H9 (cell line): ENCODE results near the gene TMEM123. TPM values are rescaled to one million over a fixed set of nuclear protein-coding genes. Genes with fewer than 3 reads are reported as not detected.

Experiments used
- DNase-seq: peaks from one replicate; pipeline ENCODE4 v3.0.0-alpha.2; 2017
- H2AFZ ChIP-seq: one replicate; pipeline ENCODE4 v1.6.1; 2013; ENCODE audit warnings: mild to moderate bottlenecking, low read length, control low read depth, moderate library complexity
- H2AK5ac ChIP-seq: 2 replicates; pipeline ENCODE4 v1.6.1; 2013; ENCODE audit warnings: low read length, control low read depth, mixed read lengths; ENCODE audit not compliant: insufficient read length
- H2BK120ac ChIP-seq: one replicate; pipeline ENCODE4 v1.6.1; 2013; ENCODE audit warnings: low read depth, mild to moderate bottlenecking, low read length, control low read depth, inconsistent platforms; ENCODE audit not compliant: poor library complexity, severe bottlenecking
- H2BK12ac ChIP-seq: 2 replicates; pipeline ENCODE4 v1.6.1; 2013; ENCODE audit warnings: low read length, control low read depth, mixed read lengths, low read depth; ENCODE audit not compliant: insufficient read length
- H2BK15ac ChIP-seq: 2 replicates; pipeline ENCODE4 v1.6.1; 2013; ENCODE audit warnings: low read depth, low read length, control low read depth
- H2BK20ac ChIP-seq: one replicate; pipeline ENCODE4 v1.6.1; 2013; ENCODE audit warnings: low read depth, mild to moderate bottlenecking, low read length, control low read depth, inconsistent platforms; ENCODE audit not compliant: poor library complexity, severe bottlenecking
- H2BK5ac ChIP-seq: 2 replicates; pipeline ENCODE4 v1.6.1; 2013; ENCODE audit warnings: low read length, control low read depth, mixed read lengths; ENCODE audit not compliant: insufficient read length
- H3K14ac ChIP-seq: 2 replicates; pipeline ENCODE4 v1.6.1; 2013; ENCODE audit warnings: low read length, control low read depth; ENCODE audit not compliant: insufficient read depth
- H3K18ac ChIP-seq: 2 replicates; pipeline ENCODE4 v1.6.1; 2013; ENCODE audit warnings: low read depth, mild to moderate bottlenecking, mixed read lengths, low read length, control low read depth; ENCODE audit not compliant: insufficient read length
- H3K23ac ChIP-seq: 2 replicates; pipeline ENCODE4 v1.6.1; 2013; ENCODE audit warnings: low read length, control low read depth, mixed read lengths, low read depth; ENCODE audit not compliant: insufficient read length
- H3K23me2 ChIP-seq: 2 replicates; pipeline ENCODE4 v1.6.1; 2013; ENCODE audit warnings: low read depth, mild to moderate bottlenecking, mixed read lengths, low read length, control low read depth; ENCODE audit not compliant: insufficient read length, poor library complexity, severe bottlenecking
- H3K27ac ChIP-seq: 2 replicates; pipeline ENCODE4 v1.5.1; 2013; ENCODE audit warnings: low read length, control low read depth, mixed read lengths, low read depth; ENCODE audit not compliant: insufficient read length
- H3K27me3 ChIP-seq: 2 replicates; pipeline ENCODE4 v1.6.1; 2013; ENCODE audit warnings: low read length, control low read depth, inconsistent platforms; ENCODE audit not compliant: insufficient read depth
- H3K4ac ChIP-seq: 2 replicates; pipeline ENCODE4 v1.6.1; 2013; ENCODE audit warnings: low read depth, mild to moderate bottlenecking, control low read depth, inconsistent platforms, low read length, moderate library complexity
- H3K4me1 ChIP-seq: 2 replicates; pipeline ENCODE4 v1.6.1; 2013; ENCODE audit warnings: low read length, control low read depth, inconsistent platforms; ENCODE audit not compliant: insufficient read depth
- H3K4me2 ChIP-seq: 2 replicates; pipeline ENCODE4 v1.6.1; 2013; ENCODE audit warnings: low read length, control low read depth, mixed read lengths; ENCODE audit not compliant: insufficient read length, insufficient read depth
- H3K56ac ChIP-seq: 2 replicates; pipeline ENCODE4 v1.6.1; 2013; ENCODE audit warnings: low read depth, mild to moderate bottlenecking, mixed read lengths, low read length, control low read depth; ENCODE audit not compliant: insufficient read length
- H3K79me1 ChIP-seq: 2 replicates; pipeline ENCODE4 v1.6.1; 2013; ENCODE audit warnings: low read depth, mild to moderate bottlenecking, moderate library complexity, low read length, control low read depth, inconsistent platforms; ENCODE audit not compliant: insufficient read depth, poor library complexity, severe bottlenecking
- H3K79me2 ChIP-seq: 2 replicates; pipeline ENCODE4 v1.6.1; 2013; ENCODE audit warnings: low read length, control low read depth, inconsistent platforms; ENCODE audit not compliant: insufficient read depth
- H3K9ac ChIP-seq: 2 replicates; pipeline ENCODE4 v1.6.1; 2013; ENCODE audit warnings: low read length, control low read depth, mixed read lengths; ENCODE audit not compliant: insufficient read length; ENCODE audit errors: extremely low read depth
- H3K9me3 ChIP-seq: one replicate; pipeline ENCODE4 v1.6.1; 2013; ENCODE audit warnings: low read depth, low read length, inconsistent platforms; ENCODE audit not compliant: control insufficient read depth
- H3T11ph ChIP-seq: one replicate; pipeline ENCODE4 v1.6.1; 2013; ENCODE audit warnings: mild to moderate bottlenecking, low read length, control low read depth, inconsistent platforms
- H4K20me1 ChIP-seq: one replicate; pipeline ENCODE4 v1.6.1; 2013; ENCODE audit not compliant: control insufficient read depth, insufficient read length, insufficient read depth
- H4K5ac ChIP-seq: 2 replicates; pipeline ENCODE4 v1.6.1; 2013; ENCODE audit warnings: low read depth, mild to moderate bottlenecking, mixed read lengths, low read length, control low read depth; ENCODE audit not compliant: insufficient read length
- H4K8ac ChIP-seq: replicated peaks from 2 replicates; pipeline ENCODE4 v1.6.1; 2013; ENCODE audit warnings: low read length, control low read depth, mixed read lengths, low read depth; ENCODE audit not compliant: insufficient read length
- H4K91ac ChIP-seq: 2 replicates; pipeline ENCODE4 v1.6.1; 2013; ENCODE audit warnings: low read depth, mild to moderate bottlenecking, moderate library complexity, mixed read lengths, low read length, control low read depth; ENCODE audit not compliant: insufficient read length
- H3K27ac Mint-ChIP-seq, 3 experiments: 2 replicates in 2 of 3; 3 replicates in 1 of 3; pipeline ENCODE4 v1.8.0; 2020 to 2021; ENCODE audit warnings: mixed read lengths in 3 of 3, mild to moderate bottlenecking in 1 of 3, moderate library complexity in 1 of 3
- H3K27me3 Mint-ChIP-seq: 2 replicates; pipeline ENCODE4 v1.8.0; 2021; ENCODE audit warnings: low read depth, mild to moderate bottlenecking, moderate library complexity, mixed read lengths
- H3K36me3 Mint-ChIP-seq, 3 experiments: 2 replicates in 2 of 3; 3 replicates in 1 of 3; pipeline ENCODE4 v1.8.0; 2020 to 2021; ENCODE audit warnings: low read depth in 3 of 3, mixed read lengths in 3 of 3; ENCODE audit not compliant: insufficient read depth in 1 of 3
- H3K4me1 Mint-ChIP-seq, 2 experiments: 2 replicates each; pipeline ENCODE4 v1.8.0; 2020; ENCODE audit warnings: mixed read lengths in 2 of 2
- H3K4me3 Mint-ChIP-seq, 2 experiments: 2 replicates in 1 of 2; 3 replicates in 1 of 2; pipeline ENCODE4 v1.8.0; 2020 to 2021; ENCODE audit warnings: mild to moderate bottlenecking in 2 of 2, mixed read lengths in 2 of 2, moderate library complexity in 1 of 2
- H3K9me3 Mint-ChIP-seq, 2 experiments: 2 replicates in 1 of 2; 3 replicates in 1 of 2; pipeline ENCODE4 v1.8.0; 2020; ENCODE audit warnings: mild to moderate bottlenecking in 2 of 2, mixed read lengths in 2 of 2, moderate library complexity in 1 of 2
- WGBS: extraction: QIAGEN DNeasy Blood & Tissue Kit; methylation state at CpG from one replicate; pipeline ENCODE4 v1.1.7; 2013; ENCODE audit warnings: missing lambda C conversion rate, low lambda C conversion rate, mixed read lengths; ENCODE audit not compliant: insufficient read length; ENCODE audit errors: extremely low coverage; 5-methylcytosine and 5-hydroxymethylcytosine counted together
- total RNA-seq: library from RNA; stranded (reverse); gene quantifications from 2 replicates; pipeline ENCODE4 v1.2.1, GENCODE V29; 2021
- TF ChIP-seq, protein P1 (sequence below): fragments of 200-600 bp; sonication (generic); conservative IDR thresholded peaks from 3 replicates; pipeline ENCODE4 v1.8.0; 2021; ENCODE audit warnings: antibody characterized with exemption, mild to moderate bottlenecking

The TMEM123 gene
- total RNA-seq, 1 experiment from 2014 or later, result 76.7 TPM

- TF ChIP-seq, protein P1, sequence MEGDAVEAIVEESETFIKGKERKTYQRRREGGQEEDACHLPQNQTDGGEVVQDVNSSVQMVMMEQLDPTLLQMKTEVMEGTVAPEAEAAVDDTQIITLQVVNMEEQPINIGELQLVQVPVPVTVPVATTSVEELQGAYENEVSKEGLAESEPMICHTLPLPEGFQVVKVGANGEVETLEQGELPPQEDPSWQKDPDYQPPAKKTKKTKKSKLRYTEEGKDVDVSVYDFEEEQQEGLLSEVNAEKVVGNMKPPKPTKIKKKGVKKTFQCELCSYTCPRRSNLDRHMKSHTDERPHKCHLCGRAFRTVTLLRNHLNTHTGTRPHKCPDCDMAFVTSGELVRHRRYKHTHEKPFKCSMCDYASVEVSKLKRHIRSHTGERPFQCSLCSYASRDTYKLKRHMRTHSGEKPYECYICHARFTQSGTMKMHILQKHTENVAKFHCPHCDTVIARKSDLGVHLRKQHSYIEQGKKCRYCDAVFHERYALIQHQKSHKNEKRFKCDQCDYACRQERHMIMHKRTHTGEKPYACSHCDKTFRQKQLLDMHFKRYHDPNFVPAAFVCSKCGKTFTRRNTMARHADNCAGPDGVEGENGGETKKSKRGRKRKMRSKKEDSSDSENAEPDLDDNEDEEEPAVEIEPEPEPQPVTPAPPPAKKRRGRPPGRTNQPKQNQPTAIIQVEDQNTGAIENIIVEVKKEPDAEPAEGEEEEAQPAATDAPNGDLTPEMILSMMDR, result no peak
- no CpG with 5 or more reads among the region's 2 CpGs for WGBS
- H3K27me3 Mint-ChIP-seq, result no peaks in the 10 kb centered on the region
Observed at GRCh38 chr11:102398297-102398696, 54.3 kb downstream of the TMEM123 start.

More at GRCh38 chr11:102398297-102398696, 54.3 kb downstream of the TMEM123 start:
- no peak overlapping the region for H2BK120ac ChIP-seq
- no peaks in the 10 kb centered on the region for H3K79me2 ChIP-seq
- no peak overlapping the region for H3K9ac ChIP-seq
- no peak for DNase-seq
- Mint-ChIP-seq H3K4me1 (no peaks in the 10 kb centered on the region), H3K27ac (no peak overlapping the region), H3K4me3 (no peak overlapping the region), H3K36me3 (peaks cover 17 to 27% (median 24%) of the 10 kb centered on the region in 3 experiments; a peak in 6 of 7 replicates), H3K9me3 (no peaks in the 10 kb centered on the region)
- no peaks in the 10 kb centered on the region for H3K9me3 ChIP-seq
- no peak overlapping the region for H3K56ac ChIP-seq
- no peaks in the 10 kb centered on the region for H3K27me3 ChIP-seq
- no peaks in the 10 kb centered on the region for H3K4me1 ChIP-seq
- no peak overlapping the region for H2AFZ ChIP-seq
- H4K20me1 ChIP-seq, result no peaks in the 10 kb centered on the region
- H3K4ac ChIP-seq, result no peak overlapping the region
- H2BK5ac ChIP-seq, result no peak overlapping the region
- H3K14ac ChIP-seq, result no peak overlapping the region
- H3T11ph ChIP-seq, result no peak overlapping the region
- no peak overlapping the region for H3K23ac ChIP-seq
- no peak overlapping the region for H2BK15ac ChIP-seq
- no peak overlapping the region for H4K8ac ChIP-seq
- H3K4me2 ChIP-seq, result no peak overlapping the region
- H4K5ac ChIP-seq, result no peak overlapping the region
- no peaks in the 10 kb centered on the region for H3K23me2 ChIP-seq
- H3K27ac ChIP-seq, result no peak overlapping the region
- no peaks in the 10 kb centered on the region for H3K79me1 ChIP-seq
- H2BK12ac ChIP-seq, result no peak overlapping the region
- no peak overlapping the region for H4K91ac ChIP-seq
- H2AK5ac ChIP-seq, result no peak overlapping the region
- no peak overlapping the region for H3K18ac ChIP-seq
- no peak overlapping the region for H2BK20ac ChIP-seq
